ENCODE data around the gene PLCXD3.

DNA sequence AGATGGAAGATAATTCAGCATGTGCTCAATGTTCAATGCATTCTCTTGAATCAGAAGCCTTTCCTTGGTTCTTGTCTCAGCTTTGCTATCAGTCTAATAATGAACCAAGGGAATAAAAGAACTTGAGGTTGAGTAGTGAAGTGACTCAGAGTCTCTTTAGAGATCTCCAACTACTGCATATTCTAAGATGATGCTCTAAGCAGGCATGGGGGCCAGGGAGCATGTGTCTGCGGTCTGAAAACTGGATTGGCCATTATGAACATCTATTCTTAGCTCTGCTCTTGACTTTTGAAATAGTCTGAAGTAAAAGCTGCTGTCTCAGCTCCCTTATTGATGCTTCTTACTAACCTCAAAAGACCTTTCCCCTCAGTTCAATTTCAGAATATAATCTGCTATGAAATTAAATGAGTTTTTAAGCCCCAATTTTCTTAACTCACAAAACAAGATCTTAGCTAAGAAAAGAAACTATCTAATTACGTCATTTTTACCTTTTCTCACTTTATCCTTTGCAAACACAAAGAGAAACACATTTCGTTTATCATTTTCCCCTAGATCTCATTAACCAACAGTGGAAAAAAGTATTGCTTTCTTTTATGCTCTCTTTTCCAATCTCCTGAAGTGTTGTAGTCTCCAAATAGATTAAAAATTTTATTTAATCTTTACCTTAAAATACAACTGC is 44.8 kb downstream of the PLCXD3 start:
- TF ChIP-seq, protein P1, sequence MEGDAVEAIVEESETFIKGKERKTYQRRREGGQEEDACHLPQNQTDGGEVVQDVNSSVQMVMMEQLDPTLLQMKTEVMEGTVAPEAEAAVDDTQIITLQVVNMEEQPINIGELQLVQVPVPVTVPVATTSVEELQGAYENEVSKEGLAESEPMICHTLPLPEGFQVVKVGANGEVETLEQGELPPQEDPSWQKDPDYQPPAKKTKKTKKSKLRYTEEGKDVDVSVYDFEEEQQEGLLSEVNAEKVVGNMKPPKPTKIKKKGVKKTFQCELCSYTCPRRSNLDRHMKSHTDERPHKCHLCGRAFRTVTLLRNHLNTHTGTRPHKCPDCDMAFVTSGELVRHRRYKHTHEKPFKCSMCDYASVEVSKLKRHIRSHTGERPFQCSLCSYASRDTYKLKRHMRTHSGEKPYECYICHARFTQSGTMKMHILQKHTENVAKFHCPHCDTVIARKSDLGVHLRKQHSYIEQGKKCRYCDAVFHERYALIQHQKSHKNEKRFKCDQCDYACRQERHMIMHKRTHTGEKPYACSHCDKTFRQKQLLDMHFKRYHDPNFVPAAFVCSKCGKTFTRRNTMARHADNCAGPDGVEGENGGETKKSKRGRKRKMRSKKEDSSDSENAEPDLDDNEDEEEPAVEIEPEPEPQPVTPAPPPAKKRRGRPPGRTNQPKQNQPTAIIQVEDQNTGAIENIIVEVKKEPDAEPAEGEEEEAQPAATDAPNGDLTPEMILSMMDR (conservative IDR thresholded peaks at IDR 0.05) = no peak
- TF ChIP-seq EZH2 (IDR thresholded peaks at IDR 0.05; ENCODE audit: low read depth) = no peak

All from PC-9 (cell line).